GM12878 (cell line): ENCODE results near the gene TUFM. TPM values are rescaled to one million over a fixed set of nuclear protein-coding genes. Genes with fewer than 3 reads are reported as not detected.

Source experiments
- ATAC-seq: fragments of 200-7000 bp; cut with Tn5 transposase; 3 replicates; pipeline ENCODE4 v1.9.1; 2020; ENCODE audit warnings: mild to moderate bottlenecking, moderate library complexity
- BruUV-seq: library from RNA; stranded (reverse); fragments of 400-500 nt; replicated peaks from 2 replicates; lab custom pipeline; 2021; lab: Mats Ljungman, UMichigan
- CTCF ChIA-PET: fragments of 300-600 bp; sonication (Branson Sonifier 250); formaldehyde crosslinking; extraction: SDS; loops from one replicate; lab custom pipeline; 2021; ENCODE audit warnings: inconsistent platforms; lab: Yijun Ruan, JAX
- POLR2A ChIA-PET: fragments of 350-600 bp; formaldehyde crosslinking; extraction: SDS; loops from one replicate; lab custom pipeline; 2021; ENCODE audit warnings: inconsistent platforms; lab: Charles Lee
- RAD21 ChIA-PET: fragments of 300-600 bp; sonication (Branson Sonifier 250); formaldehyde crosslinking; loops from one replicate; lab custom pipeline; 2023; ENCODE audit warnings: antibody characterized with exemption; ENCODE audit not compliant: unreplicated experiment; lab: Charles Lee
- SMC1A ChIA-PET: fragments of 300-600 bp; sonication (Branson Sonifier 250); formaldehyde crosslinking; loops from one replicate; lab custom pipeline; 2023; ENCODE audit not compliant: unreplicated experiment, uncharacterized antibody; lab: Charles Lee
- DNase-seq: peaks from one replicate; pipeline ENCODE4 v3.0.0-alpha.2; 2011; ENCODE audit warnings: low read depth, low spot score
- FAIRE-seq: peaks from 3 replicates; lab custom pipeline; 2011; peaks lifted over from hg19 to GRCh38; lab: Jason Lieb, UNC
- H2AFZ ChIP-seq: 2 replicates; pipeline ENCODE4 v1.6.0; 2011; ENCODE audit warnings: low read depth, low read length, control low read depth; ENCODE audit not compliant: control insufficient read depth
- H3K27ac ChIP-seq: 2 replicates; pipeline ENCODE4 v1.5.1; 2011; ENCODE audit warnings: control low read depth; ENCODE audit not compliant: control insufficient read depth, insufficient read depth
- H3K27me3 ChIP-seq, 2 experiments: replicated peaks in 1 of 2; 2 replicates each; pipeline versions ENCODE4 v1.6.0 to v1.6.1; 2011; ENCODE audit warnings: low read length in 1 of 2; ENCODE audit not compliant: control insufficient read depth in 2 of 2, insufficient read depth in 2 of 2
- H3K36me3 ChIP-seq, 2 experiments: 2 replicates each; pipeline ENCODE4 v1.5.1; 2011; ENCODE audit warnings: low read length in 1 of 2; ENCODE audit not compliant: control insufficient read depth in 2 of 2, insufficient read depth in 2 of 2
- H3K4me1 ChIP-seq: 2 replicates; pipeline ENCODE4 v1.6.1; 2011; ENCODE audit warnings: mild to moderate bottlenecking, low read length, moderate library complexity, mixed read lengths; ENCODE audit not compliant: control insufficient read depth, insufficient read depth
- H3K4me2 ChIP-seq: 2 replicates; pipeline ENCODE4 v1.6.0; 2011; ENCODE audit warnings: control low read depth; ENCODE audit not compliant: control insufficient read depth, insufficient read depth
- H3K4me3 ChIP-seq: fragments of 200-600 bp; sonication (generic); 2 replicates; pipeline ENCODE4 v1.5.1; 2016
- H3K79me2 ChIP-seq: 2 replicates; pipeline ENCODE4 v1.6.0; 2011; ENCODE audit warnings: low read length; ENCODE audit not compliant: control insufficient read depth, insufficient read depth
- H3K9ac ChIP-seq: 2 replicates; pipeline ENCODE4 v1.8.0; 2011; ENCODE audit warnings: low read length, control low read depth, mixed read lengths; ENCODE audit not compliant: control insufficient read depth, insufficient read depth
- H3K9me3 ChIP-seq: replicated peaks from 3 replicates; pipeline ENCODE4 v1.5.1; 2011; ENCODE audit warnings: mild to moderate bottlenecking, low read length; ENCODE audit not compliant: control insufficient read depth, insufficient read depth
- H4K20me1 ChIP-seq: 2 replicates; pipeline ENCODE4 v1.6.0; 2011; ENCODE audit not compliant: control insufficient read depth, insufficient read depth
- IKZF2 ChIP-seq, 2 experiments: fragments of 450-650 bp; IDR thresholded peaks; 2 replicates each; pipeline ENCODE4 v1.6.1; 2017; ENCODE audit warnings: mild to moderate bottlenecking in 2 of 2, moderate library complexity in 2 of 2
- IRF5 ChIP-seq: fragments of 450-650 bp; IDR thresholded peaks from 2 replicates; pipeline ENCODE4 v1.6.1; 2017; ENCODE audit warnings: borderline replicate concordance
- STAT1 ChIP-seq: fragments of 450-650 bp; conservative IDR thresholded peaks from 2 replicates; pipeline ENCODE4 v1.6.1; 2014; ENCODE audit warnings: antibody characterized with exemption, mild to moderate bottlenecking
- SUPT20H ChIP-seq: IDR thresholded peaks from 2 replicates; pipeline ENCODE4 v1.6.1; 2011; ENCODE audit warnings: low read depth, mild to moderate bottlenecking, low read length, moderate library complexity, borderline replicate concordance; ENCODE audit not compliant: control insufficient read depth
- ZNF217 ChIP-seq: fragments of 450-650 bp; IDR thresholded peaks from 2 replicates; pipeline ENCODE4 v1.6.1; 2017; ENCODE audit warnings: antibody characterized with exemption, mild to moderate bottlenecking
- ZNF384 ChIP-seq: IDR thresholded peaks from 2 replicates; pipeline ENCODE4 v1.6.1; 2012; ENCODE audit warnings: low read depth, mild to moderate bottlenecking, low read length, improper control_type of control experiment, borderline replicate concordance
- ZZZ3 ChIP-seq: IDR thresholded peaks from 2 replicates; pipeline ENCODE4 v1.6.1; 2011; ENCODE audit warnings: low read depth; ENCODE audit not compliant: control insufficient read depth, insufficient read length
- WGBS: methylation state at CpG from one replicate; pipeline ENCODE4 v1.1.6; 2016; ENCODE audit warnings: low lambda C conversion rate; ENCODE audit not compliant: insufficient replicate concordance, insufficient coverage; ENCODE audit errors: missing lambda C conversion rate; 5-methylcytosine and 5-hydroxymethylcytosine counted together
- in situ Hi-C: fragments of 300-500 bp; cut with MboI; formaldehyde crosslinking; loops from 9 replicates; pipeline ENCODE4 v1.14.3; 2018; ENCODE audit warnings: mixed read lengths
- intact Hi-C: fragments of 100-400 bp; cut with micrococcal nuclease; formaldehyde crosslinking; loops from one replicate; pipeline ENCODE4 v1.14.2; 2022; ENCODE audit not compliant: unreplicated experiment
- polyA plus RNA-seq, 11 experiments: library from polyadenylated mRNA; depleted of rRNA in 4 of 11; unstranded in 6 of 11; stranded (reverse) in 5 of 11; fragments of >200 nt; fragmentation: Nextera tagmentation in 4 of 11; fragmentation: Illumina TruSeq in 1 of 11; extraction: Ambion mirVana in 4 of 11; extraction: Trizol in 1 of 11; gene quantifications; 1 replicate in 1 of 11; 2 replicates in 10 of 11; pipeline versions ENCODE4 v1.2.1 to v1.2.3, GENCODE V29; 2011 to 2016; ENCODE audit warnings: inconsistent platforms in 2 of 11, missing spikeins in 2 of 11, low read depth in 1 of 11
- total RNA-seq, 4 experiments: library from RNA; depleted of rRNA in 3 of 4; stranded (reverse); fragments of >200 nt in 3 of 4; fragmentation: Illumina TruSeq in 1 of 4; extraction: Trizol in 1 of 4; gene quantifications; 2 replicates each; pipeline versions ENCODE4 v1.2.1 to v1.2.3, GENCODE V29; 2013 to 2021

Gene TUFM
- total and polyA plus RNA-seq, 10 of the 15 experiments (the other 5 are each of a cell fraction or from before 2014, with no cell fraction given) = 23.4 to 354 (median 182) TPM

GRCh38 chr16:28846933-28847273 is 755 bp upstream of the TUFM start (continued):
- TF ChIP-seq ZNF217 (no peak), SUPT20H (no peak), ZZZ3 (no peak), ZNF384 (no peak), STAT1 (no peak), IKZF2 (IDR thresholded peaks at IDR 0.05) (no peak)

- TF ChIP-seq IRF5 = no peak
- 0 out of 2 replicates have a peak, but pooled peaks have one; percentile 2 for TF ChIP-seq ZNF384
- TF ChIP-seq, all 136 proteins: peak for 1
- Histone ChIP-seq H3K79me2 (peaks cover 23% of the 10 kb centered on the region), H3K27ac (peak overlapping the region; percentile 81), H3K36me3 (peaks cover 9 to 10% of the 10 kb centered on the region in 2 experiments; a peak in 3 of 4 replicates), H3K9me3 (no peaks in the 10 kb centered on the region), H3K4me1 (peaks cover 9% of the 10 kb centered on the region), H4K20me1 (no peaks in the 10 kb centered on the region), H3K9ac (peak overlapping the region; percentile 93), H3K4me2 (peak overlapping the region; percentile 90), H3K27me3 (no peaks in the 10 kb centered on the region), H2AFZ (peak overlapping the region; percentile 40), H3K4me3 (peak overlapping the region; percentile 96)
- in situ Hi-C loops = no loop called here
- BruUV-seq = no TSS peak
- ATAC-seq (peak; percentile 3), FAIRE-seq (no peak), DNase-seq (no peak)
- WGBS = under 1% methylated on average over 16 of the region's 16 CpGs
- ChIA-PET CTCF (interaction anchor here (0.9 to 4.0 kb wide), 7 partner anchors 17 to 100 kb away, joined by 3 to 21 read pairs (median 3); partner anchors contain the start of genes CD19 and SH2B1), POLR2A (interaction anchor here (4.2 to 4.9 kb wide), 2 partner anchors 17 to 23 kb away, joined by 28 to 43 read pairs; partner anchors contain the start of genes ATXN2L and SH2B1), SMC1A (interaction anchor here (1.0 to 4.1 kb wide), 6 partner anchors 17 to 108 kb away, joined by 3 to 27 read pairs (median 10); partner anchors contain the start of genes CD19, RABEP2 and SH2B1), RAD21 (interaction anchor here (1.0 to 3.4 kb wide), 6 partner anchors 17 to 99 kb away, joined by 4 to 22 read pairs (median 5); partner anchors contain the start of gene CD19)
- intact Hi-C loops = loop anchor here (1.0 to 2.0 kb wide), 4 partner anchors 19 to 79 kb away; partner anchors contain the start of genes ATP2A1 and RABEP2
These were observed 428 bp downstream of the TUFM start for GRCh38 chr16:28845761-28846079.
